ENCODE data around the gene CPXM2. TPM values are rescaled to one million over a fixed set of nuclear protein-coding genes. Genes with fewer than 3 reads are reported as not detected.

Gene CPXM2
- total RNA-seq, 1 experiment from 2014 or later = 0.12 TPM

DNA sequence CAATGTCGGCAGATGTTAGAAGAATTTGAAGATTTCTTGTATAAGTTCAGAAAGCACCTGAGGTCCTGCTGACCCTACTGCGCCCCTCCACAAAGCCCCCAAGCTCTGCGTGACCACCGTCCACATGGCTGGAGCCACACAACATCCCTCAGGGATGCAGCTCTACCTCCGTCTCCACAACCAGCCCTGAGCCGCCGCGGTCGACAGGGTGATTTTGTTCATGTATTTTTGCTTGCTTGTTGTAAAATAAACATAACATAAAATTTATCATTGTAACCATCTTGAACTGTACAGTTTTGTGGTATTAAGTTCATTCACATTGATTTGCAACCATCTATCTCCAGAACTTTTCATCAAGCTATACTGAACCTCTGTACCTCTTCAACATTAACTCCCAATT is 50.5 kb downstream of the CPXM2 start:
- ATAC-seq (no peak), DNase-seq (ENCODE audit: low read depth, low spot score) (no peak)
- Histone ChIP-seq H3K4me1 (ENCODE audit: control insufficient read depth in 1 of 2, insufficient read depth in 2 of 2, low read length in 2 of 2) (no peaks in the 10 kb centered on the region), H3K9me2 (ENCODE audit: insufficient read depth) (no peaks in the 10 kb centered on the region), H3K4me2 (ENCODE audit: low read length) (no peak overlapping the region), H3K4me3 (replicated peaks in 1 of 2; ENCODE audit: low read depth in 1 of 2, low read length in 2 of 2) (no peak overlapping the region), H3K79me2 (ENCODE audit: insufficient read depth, low read length) (no peaks in the 10 kb centered on the region), H3K9ac (ENCODE audit: low read length) (no peak overlapping the region), H3K9me3 (ENCODE audit: control insufficient read depth in 1 of 2, insufficient read depth in 1 of 2, low read depth in 1 of 2, low read length in 2 of 2) (no peaks in the 10 kb centered on the region), H2AFZ (ENCODE audit: low read depth, low read length, poor library complexity, severe bottlenecking) (no peak overlapping the region), H4K20me1 (ENCODE audit: insufficient read depth) (no peaks in the 10 kb centered on the region), H3K36me3 (ENCODE audit: control insufficient read depth in 1 of 2, insufficient read depth in 2 of 2, low read length in 2 of 2) (no peaks in the 10 kb centered on the region), H3K27me3 (ENCODE audit: insufficient read depth, low read length) (peaks cover 82% of the 10 kb centered on the region), H3K27ac (ENCODE audit: low read depth, low read length) (no peak overlapping the region)
- intact Hi-C loops (cut with micrococcal nuclease) = no loop called here
- ChIA-PET RAD21 (ENCODE audit: low non-redundant PET in 1 of 2, low total read pairs in 2 of 2, uncharacterized antibody in 2 of 2, unreplicated experiment in 2 of 2) (no interaction called here), CTCF (no interaction called here), POLR2A (no interaction called here)
- BruUV-seq (replicated peaks) = no TSS peak
- TF ChIP-seq TCF7L2 (IDR thresholded peaks at IDR 0.05; ENCODE audit: borderline replicate concordance, extremely low read depth, insufficient read depth, insufficient read length) (no peak), CEBPB (IDR thresholded peaks at IDR 0.05; ENCODE audit: low read depth) (no peak), FOSL1 (IDR thresholded peaks at IDR 0.05; ENCODE audit: low read depth) (no peak), CTCF (IDR thresholded peaks at IDR 0.05 in 2 of 3, conservative IDR thresholded peaks at IDR 0.05 in 1 of 3; ENCODE audit: borderline replicate concordance in 1 of 3, insufficient read depth in 1 of 3, low read depth in 2 of 3, low read length in 2 of 3) (no peak), CBX3 (IDR thresholded peaks at IDR 0.05; ENCODE audit: low read depth) (no peak), EGR1 (IDR thresholded peaks at IDR 0.05; ENCODE audit: low read depth) (no peak), SRF (IDR thresholded peaks at IDR 0.05; ENCODE audit: low read depth) (no peak), SIN3A (IDR thresholded peaks at IDR 0.05; ENCODE audit: low read depth) (no peak), ZBTB33 (IDR thresholded peaks at IDR 0.05; ENCODE audit: extremely low read depth, insufficient replicate concordance, low read length) (no peak), ZFX (IDR thresholded peaks at IDR 0.05) (no peak), MAX (IDR thresholded peaks at IDR 0.05) (no peak), JUND (IDR thresholded peaks at IDR 0.05) (no peak), POLR2A (IDR thresholded peaks at IDR 0.05; ENCODE audit: borderline replicate concordance, extremely low read depth, insufficient read depth, insufficient read length) (no peak), EZH2 (IDR thresholded peaks at IDR 0.05) (no peak), SP1 (IDR thresholded peaks at IDR 0.05; ENCODE audit: low read depth) (no peak), REST (IDR thresholded peaks at IDR 0.05; ENCODE audit: low read depth) (no peak), EZH2phosphoT487 (IDR thresholded peaks at IDR 0.05; ENCODE audit: borderline replicate concordance) (no peak), ZNF274 (IDR thresholded peaks at IDR 0.05; ENCODE audit: low read depth, low read length) (no peak), POLR2AphosphoS5 (IDR thresholded peaks at IDR 0.05; ENCODE audit: low read depth, low read length) (no peak)

Measured in HCT116 (cell line).